HFF-Myc (cell line): ENCODE measurements around the gene UBE2E1.

Experiments
- DNase-seq: peaks from one replicate; pipeline ENCODE4 v3.0.0-alpha.2; 2011; ENCODE audit warnings: low read depth; ENCODE audit errors: extremely low read depth
- H3K4me3 ChIP-seq: replicated peaks from 2 replicates; pipeline ENCODE4 v1.5.1; 2011; ENCODE audit warnings: low read depth, mild to moderate bottlenecking, control low read depth, low read length
- CTCF ChIP-seq: IDR thresholded peaks from 2 replicates; pipeline ENCODE4 v1.5.1; 2012; ENCODE audit warnings: mild to moderate bottlenecking, low read depth, low read length, control low read depth; ENCODE audit errors: missing control alignments

The UBE2E1 gene

GRCh38 chr3:23804441-23805209, 1.1 kb upstream of the UBE2E1 start:
- no peak overlapping the region for H3K4me3 ChIP-seq
- TF ChIP-seq CTCF, result no peak
- DNase-seq, result no peak

GRCh38 chr3:23805210-23805632, 534 bp upstream of the UBE2E1 start:
- TF ChIP-seq CTCF, result no peak
- H3K4me3 ChIP-seq, result peak overlapping the region; percentile 80
- no peak for DNase-seq

GRCh38 chr3:23806534-23807423, 1.0 kb downstream of the UBE2E1 start:
- peak overlapping the region; percentile 80 for H3K4me3 ChIP-seq
- TF ChIP-seq CTCF, result no peak
- no peak for DNase-seq

- H3K4me3 ChIP-seq, result peak overlapping the region; percentile 80
- no peak for TF ChIP-seq CTCF
- DNase-seq, result no peak
Observed at GRCh38 chr3:23807424-23808015, 1.8 kb downstream of the UBE2E1 start.

- H3K4me3 ChIP-seq, result peak overlapping the region; percentile 80
- DNase-seq, result no peak
Observed at GRCh38 chr3:23808525-23808924, 2.8 kb downstream of the UBE2E1 start.

GRCh38 chr3:23809294-23809693, 3.5 kb downstream of the UBE2E1 start:
- peak overlapping the region; percentile 55; the same call in 1 of the 2 replicates for H3K4me3 ChIP-seq
- no peak for DNase-seq
- no peak for TF ChIP-seq CTCF

More at GRCh38 chr3:23808525-23808924, 2.8 kb downstream of the UBE2E1 start:
- no peak for TF ChIP-seq CTCF
